Measurements from ENCODE around the gene CXCR4. TPM values are rescaled to one million over a fixed set of nuclear protein-coding genes. Genes with fewer than 3 reads are reported as not detected.
"Not testable (repeated sequence)": the region's sequence is repeated elsewhere in the genome, so short reads cannot be mapped to it uniquely, and the experiment has no call there.

The CXCR4 gene
- total RNA-seq, 1 donor from 2014 or later: 3.6 TPM

DNA sequence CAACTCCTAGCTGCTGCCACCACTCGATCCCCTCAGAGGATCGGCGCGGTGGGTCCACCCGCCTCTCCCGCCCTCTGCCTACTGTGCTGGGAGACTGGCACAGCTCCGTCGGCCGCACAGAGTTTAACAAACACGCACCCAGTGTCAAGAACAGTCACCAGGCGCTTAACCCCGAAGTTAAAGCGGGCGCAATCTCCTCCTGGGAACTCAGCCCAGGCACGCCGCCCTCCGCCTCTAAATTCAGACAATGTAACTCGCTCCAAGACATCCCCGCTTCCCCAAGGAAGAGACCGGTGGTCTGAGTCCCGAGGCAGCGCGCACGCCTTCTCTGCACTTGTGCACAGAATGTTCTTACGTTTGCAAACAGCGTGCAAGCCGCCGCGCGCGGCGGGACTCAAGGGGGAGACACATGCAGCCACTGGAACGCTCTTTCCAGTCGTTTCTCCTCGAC is 533 bp downstream of the CXCR4 start:
- peak; percentile 55 for ATAC-seq
- intact Hi-C loops (cut with micrococcal nuclease): no loop called here
- peak; percentile 68 for DNase-seq

DNA sequence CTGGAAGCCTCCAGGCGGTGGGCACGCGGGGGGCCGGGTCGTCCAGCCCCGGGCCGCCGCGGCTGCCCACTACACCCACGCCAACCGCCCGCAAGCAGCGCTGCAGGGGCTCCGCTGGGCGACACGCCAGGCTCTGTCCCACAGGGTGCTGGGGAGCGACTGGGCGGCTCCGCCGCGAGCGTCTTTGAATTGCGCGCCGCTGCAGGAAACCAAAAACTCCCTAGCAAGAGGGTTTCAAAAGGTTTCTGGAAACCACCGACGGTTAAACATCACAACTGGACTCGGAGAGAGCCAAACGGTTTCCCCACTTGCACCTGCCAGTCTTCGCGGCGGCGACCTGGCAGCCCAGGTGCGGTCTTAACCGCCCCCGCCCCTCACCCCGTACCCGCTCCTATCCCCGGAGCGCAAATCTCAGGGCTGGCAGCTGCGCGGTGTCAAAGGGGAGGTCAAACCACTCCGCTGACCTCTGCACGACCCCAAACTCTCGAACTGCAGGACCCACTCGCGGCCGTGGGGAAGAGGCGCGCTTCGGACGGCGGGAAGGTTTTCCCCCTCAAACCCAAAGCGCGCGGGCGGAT is 1.0 kb downstream of the CXCR4 start:
- peak; percentile 51 for ATAC-seq
- intact Hi-C loops (cut with micrococcal nuclease): no loop called here
- DNase-seq: peak; percentile 63

DNA sequence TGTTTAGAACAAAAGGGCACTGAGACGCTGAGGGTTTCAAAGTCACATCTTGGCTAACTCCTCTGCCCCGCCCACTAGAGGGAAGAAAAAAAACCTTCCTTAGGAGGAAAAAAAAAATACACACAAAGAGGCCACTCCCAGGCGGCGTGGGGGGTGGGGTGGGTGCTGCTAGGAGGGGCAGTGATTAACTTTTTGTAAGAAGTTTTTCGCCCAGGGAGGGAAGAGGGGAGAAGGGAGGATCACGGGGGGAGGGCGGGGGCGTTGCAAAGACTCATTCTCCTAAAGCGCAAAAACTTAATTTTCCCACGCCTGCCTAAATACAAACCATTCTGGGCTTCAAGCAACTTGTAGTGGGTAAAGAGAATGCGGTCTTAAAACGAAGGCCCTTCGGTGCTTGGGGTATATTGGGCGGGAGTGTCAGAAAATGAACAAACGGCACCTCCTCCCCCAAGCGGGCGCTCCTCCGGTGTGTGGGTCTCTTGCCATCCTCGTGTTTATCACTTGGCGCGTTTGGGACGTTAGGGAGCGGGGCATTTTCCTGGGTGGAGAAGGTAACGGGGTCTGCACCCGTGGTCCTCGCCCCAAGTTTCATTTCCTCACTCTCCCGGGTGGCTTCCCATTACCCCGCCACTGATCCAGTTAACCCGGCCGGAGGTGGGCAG is 1.7 kb downstream of the CXCR4 start:
- DNase-seq (peak; percentile 76), ATAC-seq (peak; percentile 38)
- intact Hi-C loops (cut with micrococcal nuclease): no loop called here

DNA sequence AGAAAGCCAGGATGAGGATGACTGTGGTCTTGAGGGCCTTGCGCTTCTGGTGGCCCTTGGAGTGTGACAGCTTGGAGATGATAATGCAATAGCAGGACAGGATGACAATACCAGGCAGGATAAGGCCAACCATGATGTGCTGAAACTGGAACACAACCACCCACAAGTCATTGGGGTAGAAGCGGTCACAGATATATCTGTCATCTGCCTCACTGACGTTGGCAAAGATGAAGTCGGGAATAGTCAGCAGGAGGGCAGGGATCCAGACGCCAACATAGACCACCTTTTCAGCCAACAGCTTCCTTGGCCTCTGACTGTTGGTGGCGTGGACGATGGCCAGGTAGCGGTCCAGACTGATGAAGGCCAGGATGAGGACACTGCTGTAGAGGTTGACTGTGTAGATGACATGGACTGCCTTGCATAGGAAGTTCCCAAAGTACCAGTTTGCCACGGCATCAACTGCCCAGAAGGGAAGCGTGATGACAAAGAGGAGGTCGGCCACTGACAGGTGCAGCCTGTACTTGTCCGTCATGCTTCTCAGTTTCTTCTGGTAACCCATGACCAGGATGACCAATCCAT is 2.7 kb downstream of the CXCR4 start:
- DNase-seq (no peak), ATAC-seq (no peak)
- intact Hi-C loops (cut with micrococcal nuclease): no loop called here

DNA sequence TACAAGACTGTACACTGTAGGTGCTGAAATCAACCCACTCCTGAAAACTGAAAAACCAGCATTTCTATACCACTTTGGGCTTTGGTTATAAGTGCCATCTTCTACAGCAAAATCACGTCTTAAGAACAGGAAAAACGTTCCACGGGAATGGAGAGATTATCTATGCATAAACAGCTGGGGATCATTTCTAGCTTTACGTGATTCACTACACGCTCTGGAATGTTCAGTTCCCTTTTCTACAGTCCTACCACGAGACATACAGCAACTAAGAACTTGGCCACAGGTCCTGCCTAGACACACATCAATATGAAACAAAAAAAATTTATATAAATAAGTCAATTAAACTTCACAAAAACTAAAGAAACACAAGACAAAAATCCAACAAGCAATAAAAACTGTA is 3.6 kb downstream of the CXCR4 start:
- ATAC-seq (no peak), DNase-seq (no peak)
- intact Hi-C loops (cut with micrococcal nuclease): no loop called here

DNA sequence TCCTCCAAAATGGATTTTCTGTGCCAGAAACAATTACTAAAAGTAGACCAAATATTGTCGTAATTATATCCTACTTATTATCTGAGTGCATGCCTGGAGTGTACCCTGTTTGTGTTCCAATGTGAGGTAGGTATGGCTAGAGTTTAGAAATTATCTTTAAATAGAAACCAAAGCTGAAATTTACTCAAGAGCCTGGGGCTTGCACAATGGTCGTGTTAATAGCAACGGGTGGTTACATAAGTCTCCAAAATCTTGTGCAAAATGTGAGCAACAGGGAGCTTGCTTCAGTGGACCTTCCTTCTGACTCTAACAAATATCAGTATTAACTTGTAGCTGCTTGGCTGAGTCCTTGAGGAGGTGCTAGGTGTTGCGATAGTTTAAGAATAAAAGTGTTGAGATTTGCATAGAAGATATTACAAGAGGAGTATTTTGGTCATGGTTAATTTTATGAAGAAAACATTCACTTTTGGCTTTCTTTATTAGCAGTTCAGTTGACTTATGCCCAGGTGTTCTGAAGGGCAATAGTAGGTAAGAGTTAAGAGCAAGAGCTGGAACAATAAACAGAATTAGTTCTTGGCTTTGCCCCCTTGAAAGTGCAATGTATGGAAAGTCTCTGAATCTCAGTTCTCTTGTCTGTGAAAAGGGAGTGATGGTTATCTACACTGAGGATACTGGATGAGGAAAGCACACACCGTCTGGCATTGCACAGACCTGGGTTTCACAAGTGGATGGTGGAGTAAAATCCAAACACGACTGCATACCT is 4.6 kb downstream of the CXCR4 start:
- intact Hi-C loops (cut with micrococcal nuclease): no loop called here
- no peak for ATAC-seq
- DNase-seq: no peak

DNA sequence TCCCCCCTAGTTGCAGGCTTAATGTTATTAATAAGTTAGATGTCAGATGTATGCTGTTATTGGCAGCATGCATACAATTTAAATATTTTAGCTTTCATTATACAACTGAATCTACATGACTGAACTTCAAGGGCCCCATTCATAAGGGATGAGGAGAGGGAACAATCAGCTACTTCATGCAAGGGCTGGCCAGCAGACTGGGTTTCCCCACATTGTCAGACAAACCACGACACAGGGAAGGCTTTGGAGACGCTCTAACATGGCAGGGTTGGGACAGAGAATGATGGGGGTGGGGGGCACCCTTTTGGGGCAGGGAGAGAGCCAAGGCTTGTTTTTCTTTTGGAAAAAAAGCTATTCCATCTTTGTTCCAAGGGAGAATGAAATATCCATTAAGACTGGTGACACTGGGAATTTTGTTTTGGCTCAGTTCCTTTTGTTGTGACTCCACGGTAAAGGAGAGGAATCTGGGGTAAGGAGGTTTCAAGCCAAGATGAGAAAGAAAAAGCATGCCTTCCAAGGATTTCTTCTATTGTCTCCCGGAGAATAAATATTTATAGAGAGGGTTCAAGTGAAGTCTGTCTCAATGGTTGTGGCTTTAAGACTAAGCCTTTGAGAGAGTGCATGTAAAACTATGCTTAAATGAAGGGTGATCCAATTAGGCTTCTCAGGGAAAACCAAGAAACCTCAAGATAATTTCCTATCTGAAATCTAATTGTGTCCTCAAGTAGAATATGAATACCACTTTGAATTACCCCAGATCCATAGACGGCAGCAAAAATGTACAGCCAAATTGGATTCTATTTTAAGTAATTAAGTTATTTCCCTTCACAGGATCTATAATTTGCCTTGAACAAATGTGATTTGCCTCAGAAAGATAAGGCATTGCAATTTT is 5.4 kb downstream of the CXCR4 start:
- DNase-seq (no peak), ATAC-seq (no peak)
- intact Hi-C loops (cut with micrococcal nuclease): no loop called here

DNA sequence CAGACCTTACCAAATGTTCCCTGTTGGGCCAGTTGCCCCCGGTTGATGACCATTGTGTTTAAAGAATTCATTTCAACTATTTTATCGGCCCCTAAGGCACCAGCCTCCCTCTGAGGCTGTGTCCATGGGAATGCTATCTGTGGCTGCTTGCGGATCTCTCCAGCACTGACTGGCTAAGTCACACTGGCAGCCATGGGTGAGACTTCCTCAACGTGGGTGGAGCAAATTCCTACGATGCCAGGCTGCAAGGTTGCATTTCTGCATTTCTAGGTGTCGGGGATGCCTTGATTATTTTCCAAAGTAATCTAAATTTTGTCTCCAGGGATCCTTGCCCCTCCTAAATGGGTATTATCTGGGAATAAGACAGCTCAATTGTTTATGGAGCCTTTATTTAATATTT is 6.2 kb downstream of the CXCR4 start:
- ATAC-seq: no peak
- intact Hi-C loops (cut with micrococcal nuclease): no loop called here

DNA sequence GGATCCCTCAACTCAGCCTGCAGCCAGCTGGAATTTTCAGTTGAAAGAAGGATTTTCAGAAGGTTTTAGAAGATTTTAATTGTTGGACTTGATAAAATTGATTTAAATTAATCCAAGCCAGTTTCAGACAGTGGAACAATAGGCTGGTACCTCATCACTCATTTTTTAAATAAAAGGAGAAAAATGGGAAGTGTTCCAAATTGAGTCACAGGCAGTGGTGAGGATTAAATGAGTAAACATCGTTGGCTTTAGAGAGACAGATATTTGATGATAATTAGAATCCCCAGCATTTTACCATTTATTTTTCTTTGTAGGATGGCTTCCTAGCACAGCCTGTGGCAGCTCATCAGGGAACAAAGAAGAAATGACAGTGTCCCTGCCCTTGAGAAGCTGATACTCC is 7.4 kb downstream of the CXCR4 start:
- DNase-seq (no peak), ATAC-seq (no peak)
- intact Hi-C loops (cut with micrococcal nuclease): no loop called here

More for the DNA sequence above, 6.2 kb downstream of the CXCR4 start:
- DNase-seq: no peak

DNA sequence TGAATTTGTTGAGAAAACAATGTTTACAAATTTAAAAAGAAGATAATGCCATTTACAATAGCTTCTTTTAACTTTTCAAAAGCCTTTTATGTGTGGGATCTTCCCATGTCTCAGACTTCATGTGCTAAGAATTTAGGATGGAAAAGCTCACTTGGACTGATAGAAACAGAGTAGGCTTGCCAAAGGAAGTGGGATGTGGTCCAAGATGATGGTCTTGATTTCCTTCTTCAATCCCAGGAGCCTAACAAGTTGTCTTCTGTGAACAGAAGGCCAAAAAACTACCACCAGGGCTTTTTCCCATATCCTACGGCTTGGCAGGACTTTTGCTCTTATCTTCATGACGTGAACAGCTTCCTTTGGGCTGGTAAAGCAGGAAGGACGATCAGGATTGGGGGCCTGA is 9.5 kb downstream of the CXCR4 start:
- intact Hi-C loops (cut with micrococcal nuclease): no loop called here
- no peak for DNase-seq
- ATAC-seq: peak; percentile 48

DNA sequence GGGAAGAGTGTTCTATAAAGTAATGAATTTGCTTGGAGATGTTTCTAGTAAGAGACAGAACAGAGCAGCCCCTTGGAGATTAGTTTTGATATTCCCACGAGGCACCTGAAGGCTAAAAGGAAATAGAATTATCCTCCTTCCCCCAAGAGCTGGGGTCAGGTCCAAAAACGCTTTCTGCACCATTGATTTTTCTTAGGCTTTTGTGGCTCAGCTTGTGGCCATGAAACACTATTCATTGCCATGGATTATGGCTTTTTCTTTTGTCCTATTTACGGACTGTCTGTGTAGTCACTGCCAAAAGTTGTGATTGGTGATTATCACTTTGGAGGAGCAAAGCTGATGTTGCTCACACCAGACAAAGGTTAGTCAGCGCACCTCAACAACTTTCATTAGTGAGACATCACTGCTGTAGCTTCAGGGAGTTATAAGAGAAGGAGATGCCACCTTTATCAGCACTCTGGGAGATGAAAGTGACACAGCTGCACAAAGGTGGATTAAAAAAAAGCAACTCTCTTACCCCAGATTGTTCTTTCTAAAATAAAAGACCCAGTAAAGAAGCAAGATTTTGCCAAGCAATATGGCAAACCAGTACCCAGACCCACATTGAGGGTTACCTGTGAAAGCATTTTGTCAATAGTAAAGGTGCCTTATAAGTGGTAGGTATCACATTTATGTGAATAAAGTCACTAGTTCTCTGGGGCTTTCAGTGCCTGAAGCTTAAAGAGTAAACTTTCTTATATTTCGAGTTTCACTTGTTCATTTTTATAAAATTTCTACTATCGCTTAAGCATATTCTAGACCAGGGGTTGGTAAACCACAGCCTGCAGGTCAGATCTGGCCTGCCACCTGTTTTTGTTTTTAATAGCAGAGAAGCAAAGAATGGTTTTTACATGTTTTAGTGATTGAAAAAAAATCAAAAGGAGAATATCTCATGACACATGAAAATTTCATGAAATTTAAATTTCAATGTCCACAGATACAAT is 10.6 kb downstream of the CXCR4 start:
- intact Hi-C loops (cut with micrococcal nuclease): no loop called here
- ATAC-seq: no peak
- DNase-seq: no peak

DNA sequence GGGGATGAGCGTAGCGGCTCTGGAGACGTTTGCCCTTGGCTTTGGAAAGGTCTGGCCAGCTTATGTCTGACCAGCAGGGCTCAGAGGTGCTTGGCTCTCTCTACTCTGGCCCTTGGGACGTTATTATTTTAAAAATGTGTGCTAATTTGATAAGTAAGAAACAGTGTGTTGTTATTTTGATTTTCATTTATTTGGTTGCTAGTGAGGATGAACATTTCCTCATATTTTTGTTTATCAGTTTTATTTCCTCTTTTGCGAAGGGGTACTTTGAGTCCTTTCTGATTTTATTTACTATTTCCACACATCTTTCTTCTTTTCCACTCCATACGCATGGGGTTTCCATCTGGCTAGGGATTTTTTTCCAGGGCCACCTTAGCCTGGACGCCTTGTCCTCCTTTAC is 11.4 kb downstream of the CXCR4 start:
- intact Hi-C loops (cut with micrococcal nuclease): no loop called here
- DNase-seq: no peak

DNA sequence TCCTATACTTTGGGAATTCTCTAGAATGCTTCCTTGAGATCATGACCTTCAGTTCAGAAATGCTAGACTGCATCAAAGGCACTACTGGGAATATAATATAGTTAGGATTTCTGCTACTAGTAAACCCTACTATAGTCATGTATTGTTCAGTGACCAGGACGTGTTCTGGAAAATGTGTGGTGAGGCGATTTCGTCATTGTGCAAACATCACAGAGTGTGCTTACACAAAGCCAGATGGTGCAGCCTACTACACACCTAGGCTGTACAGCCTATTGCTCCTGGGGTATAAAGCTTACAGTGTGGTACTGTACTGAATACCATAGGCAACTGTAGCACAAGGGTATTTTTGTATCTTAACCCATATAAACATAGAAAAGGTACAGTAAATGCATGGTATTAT is 13.0 kb downstream of the CXCR4 start:
- ATAC-seq (no peak), DNase-seq (no peak)
- intact Hi-C loops (cut with micrococcal nuclease): no loop called here

More for the DNA sequence above, 11.4 kb downstream of the CXCR4 start:
- ATAC-seq: no peak

DNA sequence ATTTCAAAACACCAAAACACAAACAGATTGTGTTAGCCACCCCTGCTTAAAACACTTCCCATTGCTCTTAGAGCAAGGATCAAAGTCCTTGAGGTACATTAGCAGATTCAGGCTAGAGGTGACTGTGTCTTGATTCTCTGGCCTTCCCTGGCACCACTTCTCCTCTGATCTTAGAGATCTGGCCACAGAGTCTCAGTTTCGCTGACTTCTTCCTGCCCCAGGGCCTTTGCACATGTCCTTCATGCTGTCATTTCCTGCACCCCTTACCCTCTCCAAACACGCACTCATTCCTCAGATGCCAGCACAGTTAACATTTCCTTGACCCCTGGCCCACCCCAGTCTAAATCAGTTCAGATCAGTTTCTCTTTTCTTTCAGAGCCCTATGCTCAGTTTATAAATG is 16.9 kb downstream of the CXCR4 start:
- no peak for ATAC-seq
- DNase-seq: no peak
- intact Hi-C loops (cut with micrococcal nuclease): no loop called here

DNA sequence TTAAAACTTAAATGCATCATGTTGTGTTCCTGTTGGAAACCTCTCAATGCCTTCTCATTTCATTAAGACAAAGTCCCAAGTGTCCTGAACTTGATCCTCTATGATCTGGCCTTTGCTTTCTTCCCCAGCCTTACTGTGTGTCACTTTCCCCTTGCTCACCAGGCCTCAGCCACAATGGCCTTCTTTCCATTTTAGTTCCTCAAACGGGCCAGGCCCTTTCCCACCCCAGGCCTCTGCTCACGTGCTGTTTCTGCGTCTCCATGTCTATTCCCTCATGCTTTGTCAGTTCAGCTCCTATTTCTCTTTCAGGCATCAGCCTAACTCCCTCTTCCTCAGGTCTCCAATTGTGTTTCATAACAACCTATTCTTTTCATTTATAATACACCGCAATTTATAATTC is 19.5 kb downstream of the CXCR4 start:
- DNase-seq (peak; percentile 32), ATAC-seq (peak; percentile 50)
- intact Hi-C loops (cut with micrococcal nuclease): no loop called here

DNA sequence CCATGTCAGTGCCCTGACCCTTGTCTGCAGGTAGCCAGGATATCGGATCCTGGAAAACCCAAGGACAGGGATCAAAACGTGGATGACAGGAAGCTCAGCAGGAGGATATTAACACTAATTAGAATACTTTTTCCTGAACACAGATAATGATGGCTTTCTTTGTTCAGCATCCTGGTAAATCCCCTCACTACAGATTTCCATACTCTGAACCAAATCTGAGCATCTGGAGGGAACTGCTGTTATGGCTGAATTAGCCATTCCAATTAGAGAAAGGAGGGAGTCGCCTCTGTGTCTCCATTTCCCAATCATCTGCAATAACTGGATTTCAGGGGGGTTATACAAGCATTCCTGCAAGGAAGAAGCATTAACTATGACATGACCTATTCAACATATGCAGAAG is 24.4 kb downstream of the CXCR4 start:
- ATAC-seq (no peak), DNase-seq (no peak)
- intact Hi-C loops (cut with micrococcal nuclease): no loop called here

DNA sequence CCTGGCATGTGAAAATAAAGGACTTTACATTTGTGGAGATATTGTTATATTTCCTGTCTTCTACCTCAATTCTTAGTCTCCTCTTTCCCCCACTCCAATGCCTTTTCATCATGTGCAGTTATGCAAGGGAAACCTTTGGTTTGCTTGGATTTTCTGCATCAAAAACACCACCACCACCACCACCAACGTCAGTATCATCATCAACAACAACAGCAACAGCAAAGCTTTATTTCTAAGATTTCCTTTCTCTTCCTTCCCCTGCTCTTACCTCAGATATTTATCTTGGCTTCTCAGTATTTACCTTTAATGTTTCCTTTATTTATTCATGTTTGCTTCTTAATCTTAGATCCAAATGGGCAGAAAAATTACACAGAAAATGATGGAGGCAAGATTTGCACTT is 26.1 kb downstream of the CXCR4 start:
- DNase-seq: no peak
- no peak for ATAC-seq
- intact Hi-C loops (cut with micrococcal nuclease): no loop called here

DNA sequence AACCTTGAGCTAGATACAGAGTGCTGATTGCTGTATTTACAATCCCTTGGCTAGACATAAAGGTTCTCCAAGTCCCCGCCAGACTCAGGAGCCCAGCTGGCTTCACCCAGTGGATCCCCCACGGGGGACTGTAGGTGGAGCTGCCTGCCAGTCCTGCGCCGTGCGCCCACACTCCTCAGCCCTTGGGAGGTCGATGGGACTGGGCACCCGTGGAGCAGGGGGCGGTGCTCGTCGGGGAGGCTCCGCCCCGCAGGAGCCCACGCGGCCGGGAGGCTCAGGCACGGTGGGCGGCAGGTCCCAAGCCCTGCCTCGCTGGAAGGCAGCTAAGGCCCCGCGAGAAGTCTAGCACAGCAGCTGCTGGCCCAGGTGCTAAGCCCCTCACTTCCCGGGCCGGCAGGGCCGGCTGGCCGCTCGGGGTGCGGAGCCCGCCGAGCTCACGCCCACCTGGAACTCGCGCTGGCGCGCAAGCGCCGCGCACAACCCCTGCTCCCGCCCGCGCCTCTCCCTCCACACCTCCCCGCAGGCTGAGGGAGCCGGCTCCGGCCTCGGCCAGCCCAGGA is 30.0 kb downstream of the CXCR4 start:
- DNase-seq; intact Hi-C loops (cut with micrococcal nuclease); ATAC-seq: not testable (repeated sequence)

Data from left ventricle myocardium superior (tissue), 1 donor.